Measurements from ENCODE around the gene GRIK1. TPM values are rescaled to one million over a fixed set of nuclear protein-coding genes. Genes with fewer than 3 reads are reported as not detected.

GRIK1 gene
- total RNA-seq, 1 experiment from 2014 or later = 0.09 TPM

GRCh38 chr21:29701676-29702075, 238.1 kb downstream of the GRIK1 start (continued):
- TF ChIP-seq ZSCAN18 (CRISPR knock-in tag; IDR thresholded peaks at IDR 0.05) (no peak), RELA (CRISPR knock-in tag; IDR thresholded peaks at IDR 0.05; ENCODE audit: borderline replicate concordance) (no peak), ZNF121 (CRISPR knock-in tag; IDR thresholded peaks at IDR 0.05) (no peak), FOXP4 (CRISPR knock-in tag; IDR thresholded peaks at IDR 0.05) (no peak), NR1H2 (CRISPR knock-in tag; IDR thresholded peaks at IDR 0.05) (no peak), EMX1 (CRISPR knock-in tag; IDR thresholded peaks at IDR 0.05) (no peak)

- Mint-ChIP-seq H3K9me3 (peaks cover 21% of the 10 kb centered on the region), H3K27ac (no peak overlapping the region), H3K4me3 (no peak overlapping the region), H3K27me3 (ENCODE audit: low read depth) (no peaks in the 10 kb centered on the region), H3K4me1 (no peaks in the 10 kb centered on the region), H3K36me3 (peaks cover 6% of the 10 kb centered on the region; the same call in 1 of the 2 replicates)
- no peak for ATAC-seq
- ChIA-PET POLR2A (no interaction called here), CTCF (no interaction called here)
- DNase-seq (ENCODE audit: low spot score) = no peak
- TF ChIP-seq TEAD4 (CRISPR knock-in tag; IDR thresholded peaks at IDR 0.05) (no peak), ZNF512 (CRISPR knock-in tag; IDR thresholded peaks at IDR 0.05; ENCODE audit: borderline replicate concordance) (0 out of 2 replicates have a peak, but pooled peaks have one; percentile 12), GABPB1 (CRISPR knock-in tag; IDR thresholded peaks at IDR 0.05) (no peak)
These were observed 242.1 kb downstream of the GRIK1 start for GRCh38 chr21:29697555-29698193.

- no peak overlapping the region for H3K27ac Mint-ChIP-seq
- H3K9me3 Mint-ChIP-seq = peaks cover 21% of the 10 kb centered on the region
- no peak for TF ChIP-seq GRHL2 (CRISPR knock-in tag; IDR thresholded peaks at IDR 0.05; ENCODE audit: insufficient replicate concordance, severe bottlenecking)
- no peak for TF ChIP-seq AFF4 (CRISPR knock-in tag; IDR thresholded peaks at IDR 0.05; ENCODE audit: borderline replicate concordance)
- no peak for TF ChIP-seq ZNF219 (CRISPR knock-in tag; IDR thresholded peaks at IDR 0.05; ENCODE audit: borderline replicate concordance)
- TF ChIP-seq ATF1 (CRISPR knock-in tag; IDR thresholded peaks at IDR 0.05) = no peak
- TF ChIP-seq KAT7 (CRISPR knock-in tag; IDR thresholded peaks at IDR 0.05; ENCODE audit: borderline replicate concordance) = no peak
- TF ChIP-seq TEAD1 (CRISPR knock-in tag; IDR thresholded peaks at IDR 0.05) = no peak
- TF ChIP-seq USF2 (CRISPR knock-in tag; IDR thresholded peaks at IDR 0.05) = no peak
- no peak overlapping the region for H3K4me3 Mint-ChIP-seq
- no peak for ATAC-seq
- peaks cover 6% of the 10 kb centered on the region; the same call in 1 of the 2 replicates for H3K36me3 Mint-ChIP-seq
- ChIA-PET CTCF (no interaction called here), POLR2A (no interaction called here)
- no peaks in the 10 kb centered on the region for H3K4me1 Mint-ChIP-seq
- no peaks in the 10 kb centered on the region for H3K27me3 Mint-ChIP-seq (ENCODE audit: low read depth)
- no peak for DNase-seq (ENCODE audit: low spot score)
These were observed 242.9 kb downstream of the GRIK1 start for GRCh38 chr21:29696937-29697336.
